GM23338 (cell line): ENCODE data around the gene LDLRAD3. TPM values are rescaled to one million over a fixed set of nuclear protein-coding genes. Genes with fewer than 3 reads are reported as not detected.

Experiments used
- ATAC-seq: fragments of 200-7000 bp; cut with Tn5 transposase; 3 replicates; pipeline ENCODE4 v1.9.1; 2020
- DNase-seq: peaks from one replicate; pipeline ENCODE4 v3.0.0-alpha.2; 2015; ENCODE audit warnings: low spot score
- H2AFZ ChIP-seq: fragments of 200-600 bp; sonication (generic); 2 replicates; pipeline ENCODE4 v1.8.0; 2016; ENCODE audit warnings: antibody characterized with exemption, mild to moderate bottlenecking, moderate library complexity
- H3F3A ChIP-seq: fragments of 200-600 bp; sonication (generic); replicated peaks from 2 replicates; pipeline ENCODE4 v1.8.0; 2017; ENCODE audit warnings: antibody characterized with exemption, mixed run types, low read depth
- H3K27ac ChIP-seq: fragments of 200-600 bp; sonication (generic); 2 replicates; pipeline ENCODE4 v1.6.1; 2016; ENCODE audit warnings: low read depth
- H3K27me3 ChIP-seq: fragments of 200-600 bp; sonication (generic); 2 replicates; pipeline ENCODE4 v1.8.0; 2016; ENCODE audit warnings: mild to moderate bottlenecking, mixed run types, moderate library complexity; ENCODE audit not compliant: insufficient read depth
- H3K36me3 ChIP-seq: fragments of 200-600 bp; sonication (generic); 2 replicates; pipeline ENCODE4 v1.8.0; 2016; ENCODE audit warnings: mild to moderate bottlenecking; ENCODE audit not compliant: insufficient read depth
- H3K4me1 ChIP-seq: fragments of 200-600 bp; sonication (generic); 2 replicates; pipeline ENCODE4 v1.8.0; 2016; ENCODE audit warnings: mild to moderate bottlenecking, moderate library complexity; ENCODE audit not compliant: insufficient read depth
- H3K4me2 ChIP-seq: fragments of 200-600 bp; sonication (generic); 2 replicates; pipeline ENCODE4 v1.7.1; 2017; ENCODE audit warnings: mixed run types
- H3K4me3 ChIP-seq: fragments of 200-600 bp; sonication (generic); 2 replicates; pipeline ENCODE4 v1.6.1; 2016; ENCODE audit warnings: mixed run types
- H3K79me2 ChIP-seq: fragments of 200-600 bp; sonication (generic); replicated peaks from 2 replicates; pipeline ENCODE4 v1.8.0; 2017; ENCODE audit warnings: mild to moderate bottlenecking; ENCODE audit not compliant: insufficient read depth
- H3K9me2 ChIP-seq: fragments of 200-600 bp; sonication (generic); 2 replicates; pipeline ENCODE4 v1.8.0; 2017; ENCODE audit not compliant: insufficient read depth
- H4K20me1 ChIP-seq: fragments of 200-600 bp; sonication (generic); replicated peaks from 2 replicates; pipeline ENCODE4 v1.8.0; 2017; ENCODE audit warnings: mild to moderate bottlenecking; ENCODE audit not compliant: insufficient read depth
- H3K27ac Mint-ChIP-seq: 2 replicates; pipeline ENCODE4 v1.8.0; 2020; ENCODE audit warnings: inconsistent platforms, mild to moderate bottlenecking, moderate library complexity, mixed read lengths
- H3K27me3 Mint-ChIP-seq: 3 replicates; pipeline ENCODE4 v1.8.0; 2022; ENCODE audit warnings: low read depth, mild to moderate bottlenecking, moderate library complexity, mixed read lengths, inconsistent platforms; ENCODE audit not compliant: insufficient read depth, poor library complexity
- H3K36me3 Mint-ChIP-seq: 3 replicates; pipeline ENCODE4 v1.8.0; 2021; ENCODE audit warnings: low read depth, mild to moderate bottlenecking, inconsistent platforms, moderate library complexity, mixed read lengths
- H3K4me1 Mint-ChIP-seq: 3 replicates; pipeline ENCODE4 v1.8.0; 2020; ENCODE audit warnings: mild to moderate bottlenecking, inconsistent platforms, mixed read lengths
- H3K4me3 Mint-ChIP-seq: 3 replicates; pipeline ENCODE4 v1.8.0; 2021; ENCODE audit warnings: moderate library complexity, mild to moderate bottlenecking, inconsistent platforms, mixed read lengths
- H3K9me3 Mint-ChIP-seq: 3 replicates; pipeline ENCODE4 v1.8.0; 2020; ENCODE audit warnings: moderate library complexity, mild to moderate bottlenecking, inconsistent platforms, mixed read lengths
- CREB1 ChIP-seq: fragments of 250-450 bp; sonication (Bioruptor Pico); IDR thresholded peaks from 2 replicates; pipeline ENCODE4 v1.5.0; 2020; ENCODE audit warnings: low read depth, mild to moderate bottlenecking, moderate library complexity
- EZH2 ChIP-seq: fragments of 200-600 bp; sonication (generic); IDR thresholded peaks from one replicate; pipeline ENCODE4 v1.8.0; 2017; ENCODE audit warnings: antibody characterized with exemption, mild to moderate bottlenecking, low read depth; ENCODE audit not compliant: unreplicated experiment
- EZH2phosphoT487 ChIP-seq: fragments of 200-600 bp; sonication (generic); IDR thresholded peaks from one replicate; pipeline ENCODE4 v1.8.1; 2018; ENCODE audit warnings: antibody characterized with exemption; ENCODE audit not compliant: unreplicated experiment
- JUNB ChIP-seq: IDR thresholded peaks from one replicate; pipeline ENCODE4 v1.6.1; 2016; ENCODE audit warnings: antibody characterized with exemption; ENCODE audit not compliant: unreplicated experiment
- NANOG ChIP-seq: IDR thresholded peaks from 2 replicates; pipeline ENCODE4 v1.6.1; 2016; ENCODE audit warnings: antibody characterized with exemption, borderline replicate concordance
- POLR2AphosphoS5 ChIP-seq: IDR thresholded peaks from 2 replicates; pipeline ENCODE4 v1.6.1; 2016; ENCODE audit warnings: antibody characterized with exemption, low read depth
- REST ChIP-seq: IDR thresholded peaks from one replicate; pipeline ENCODE4 v1.6.1; 2018; ENCODE audit warnings: antibody characterized with exemption; ENCODE audit not compliant: unreplicated experiment
- STAT1 ChIP-seq: IDR thresholded peaks from one replicate; pipeline ENCODE4 v1.6.1; 2016; ENCODE audit warnings: antibody characterized with exemption; ENCODE audit not compliant: unreplicated experiment
- ZNF114 ChIP-seq: fragments of 250-450 bp; sonication (Bioruptor Pico); IDR thresholded peaks from 2 replicates; pipeline ENCODE4 v1.5.0; 2020; ENCODE audit warnings: mild to moderate bottlenecking, moderate library complexity
- ZNF331 ChIP-seq: fragments of 250-450 bp; sonication (Bioruptor Pico); IDR thresholded peaks from 2 replicates; pipeline ENCODE4 v1.5.0; 2020; ENCODE audit warnings: low read depth, mild to moderate bottlenecking, moderate library complexity
- ZNF462 ChIP-seq: fragments of 250-450 bp; sonication (Bioruptor Pico); IDR thresholded peaks from 2 replicates; pipeline ENCODE4 v1.5.0; 2020; ENCODE audit warnings: mild to moderate bottlenecking, moderate library complexity
- polyA plus RNA-seq: library from polyadenylated mRNA; unstranded; fragments of >200 nt; fragmentation: Nextera tagmentation; extraction: Ambion mirVana; gene quantifications from 2 replicates; pipeline ENCODE4 v1.2.1, GENCODE V29; 2016
- total RNA-seq: library from RNA; depleted of rRNA; stranded (reverse); fragments of >200 nt; shearing (Covaris generic); gene quantifications from 2 replicates; pipeline ENCODE4 v1.2.3, GENCODE V29; 2014
- TF ChIP-seq, protein P1 (sequence below), 2 experiments: fragments of 200-600 bp in 1 of 2; sonication (generic) in 1 of 2; conservative IDR thresholded peaks; 2 replicates each; pipeline versions ENCODE4 v1.5.1 to v1.6.1; 2016 to 2017; ENCODE audit warnings: antibody characterized with exemption in 2 of 2, low read depth in 2 of 2, mild to moderate bottlenecking in 2 of 2, moderate library complexity in 1 of 2
- TF ChIP-seq, protein P2 (sequence below): IDR thresholded peaks from 2 replicates; pipeline ENCODE4 v1.6.1; 2016; ENCODE audit warnings: antibody characterized with exemption

LDLRAD3 gene
- total and polyA plus RNA-seq, 2 experiments from 2014 or later = 8.5 to 19.4 TPM

DNA sequence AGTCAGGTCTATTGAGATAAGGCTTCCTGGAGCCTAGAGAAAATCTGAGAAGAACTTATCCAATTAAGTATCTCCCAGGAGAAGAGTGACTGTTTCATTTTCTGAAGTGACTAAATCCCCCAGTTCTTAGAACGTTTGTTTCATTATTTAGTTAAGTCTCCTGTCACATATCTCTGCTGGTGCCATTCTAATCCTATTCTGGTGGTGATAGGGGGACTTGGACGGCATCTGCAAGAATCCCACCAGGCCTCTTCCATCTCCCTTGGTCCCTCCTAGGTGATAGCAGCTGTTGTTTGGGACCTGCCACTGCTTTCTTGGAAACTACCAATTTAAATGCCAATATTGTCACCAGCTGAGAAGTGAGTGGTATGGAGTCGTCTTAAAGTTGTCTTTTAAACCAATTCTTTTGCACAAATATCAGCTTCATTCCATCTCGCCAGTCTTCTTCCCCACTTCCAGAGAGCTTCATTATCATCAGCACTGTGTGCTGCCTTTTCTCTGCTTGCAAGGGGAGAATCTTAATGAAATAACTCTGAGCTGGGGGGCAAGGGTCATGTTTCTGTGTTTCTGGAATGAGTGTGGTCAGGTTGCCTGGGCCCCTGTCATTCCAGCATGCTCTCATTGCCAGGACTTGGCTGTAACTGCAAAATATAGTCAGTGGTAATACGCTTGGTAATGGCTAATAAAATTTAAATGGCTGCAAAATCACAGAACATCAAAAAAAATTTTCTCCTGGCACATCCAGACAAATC, 104.8 kb downstream of the LDLRAD3 start:
- no peak overlapping the region for H3K27ac ChIP-seq
- H2AFZ ChIP-seq = no peak overlapping the region
- peaks cover 12% of the 10 kb centered on the region; the same call in 2 of the 3 replicates for H3K36me3 Mint-ChIP-seq
- H3K9me2 ChIP-seq = 0 out of 2 replicates have a peak, but pooled peaks cover 6% of the 10 kb centered on the region
- H3K79me2 ChIP-seq = peaks cover 28% of the 10 kb centered on the region
- peaks cover 20% of the 10 kb centered on the region for H3K4me1 ChIP-seq
- ATAC-seq (no peak), DNase-seq (no peak)
- H3F3A ChIP-seq = no peaks in the 10 kb centered on the region
- H4K20me1 ChIP-seq = no peaks in the 10 kb centered on the region; the same call in 1 of the 2 replicates
- no peaks in the 10 kb centered on the region for H3K27me3 ChIP-seq
- TF ChIP-seq ZNF114 (CRISPR knock-in tag) = no peak
- TF ChIP-seq EZH2 = no peak
- TF ChIP-seq, protein P1, sequence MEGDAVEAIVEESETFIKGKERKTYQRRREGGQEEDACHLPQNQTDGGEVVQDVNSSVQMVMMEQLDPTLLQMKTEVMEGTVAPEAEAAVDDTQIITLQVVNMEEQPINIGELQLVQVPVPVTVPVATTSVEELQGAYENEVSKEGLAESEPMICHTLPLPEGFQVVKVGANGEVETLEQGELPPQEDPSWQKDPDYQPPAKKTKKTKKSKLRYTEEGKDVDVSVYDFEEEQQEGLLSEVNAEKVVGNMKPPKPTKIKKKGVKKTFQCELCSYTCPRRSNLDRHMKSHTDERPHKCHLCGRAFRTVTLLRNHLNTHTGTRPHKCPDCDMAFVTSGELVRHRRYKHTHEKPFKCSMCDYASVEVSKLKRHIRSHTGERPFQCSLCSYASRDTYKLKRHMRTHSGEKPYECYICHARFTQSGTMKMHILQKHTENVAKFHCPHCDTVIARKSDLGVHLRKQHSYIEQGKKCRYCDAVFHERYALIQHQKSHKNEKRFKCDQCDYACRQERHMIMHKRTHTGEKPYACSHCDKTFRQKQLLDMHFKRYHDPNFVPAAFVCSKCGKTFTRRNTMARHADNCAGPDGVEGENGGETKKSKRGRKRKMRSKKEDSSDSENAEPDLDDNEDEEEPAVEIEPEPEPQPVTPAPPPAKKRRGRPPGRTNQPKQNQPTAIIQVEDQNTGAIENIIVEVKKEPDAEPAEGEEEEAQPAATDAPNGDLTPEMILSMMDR (conservative IDR thresholded peaks at IDR 0.05; ENCODE audit: low read depth in 2 of 2) = no peak
- no peak for TF ChIP-seq NANOG
- TF ChIP-seq JUNB = no peak
- TF ChIP-seq ZNF331 (CRISPR knock-in tag) = no peak
- no peak for TF ChIP-seq REST
- no peak for TF ChIP-seq POLR2AphosphoS5
- TF ChIP-seq ZNF462 (CRISPR knock-in tag) = no peak
- no peak for TF ChIP-seq EZH2phosphoT487
- TF ChIP-seq CREB1 = no peak
- no peak for TF ChIP-seq STAT1
- TF ChIP-seq, protein P2, sequence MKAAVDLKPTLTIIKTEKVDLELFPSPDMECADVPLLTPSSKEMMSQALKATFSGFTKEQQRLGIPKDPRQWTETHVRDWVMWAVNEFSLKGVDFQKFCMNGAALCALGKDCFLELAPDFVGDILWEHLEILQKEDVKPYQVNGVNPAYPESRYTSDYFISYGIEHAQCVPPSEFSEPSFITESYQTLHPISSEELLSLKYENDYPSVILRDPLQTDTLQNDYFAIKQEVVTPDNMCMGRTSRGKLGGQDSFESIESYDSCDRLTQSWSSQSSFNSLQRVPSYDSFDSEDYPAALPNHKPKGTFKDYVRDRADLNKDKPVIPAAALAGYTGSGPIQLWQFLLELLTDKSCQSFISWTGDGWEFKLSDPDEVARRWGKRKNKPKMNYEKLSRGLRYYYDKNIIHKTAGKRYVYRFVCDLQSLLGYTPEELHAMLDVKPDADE = no peak
- no peak overlapping the region for H3K4me3 Mint-ChIP-seq
- H3K27ac Mint-ChIP-seq = no peak overlapping the region
- H3K27me3 Mint-ChIP-seq = no peaks in the 10 kb centered on the region
- H3K36me3 ChIP-seq = no peaks in the 10 kb centered on the region; the same call in 1 of the 2 replicates
- no peak overlapping the region for H3K4me3 ChIP-seq
- peaks cover 31% of the 10 kb centered on the region for H3K4me1 Mint-ChIP-seq
- H3K4me2 ChIP-seq = no peak overlapping the region
- H3K9me3 Mint-ChIP-seq = peaks cover 3% of the 10 kb centered on the region; the same call in 1 of the 3 replicates
